SU-DHL-6 (cell line): ENCODE results near the gene RGS7.

Source experiments
- CTCF ChIP-seq: fragments of 200-600 bp; sonication (generic); IDR thresholded peaks from one replicate; pipeline ENCODE4 v1.5.1; 2017; ENCODE audit warnings: antibody characterized with exemption, mild to moderate bottlenecking, low read length, moderate library complexity; ENCODE audit not compliant: insufficient read depth, poor library complexity, severe bottlenecking
- EZH2phosphoT487 ChIP-seq: fragments of 200-600 bp; sonication (generic), shearing (Covaris generic); conservative IDR thresholded peaks from 2 replicates; pipeline ENCODE4 v1.6.1; 2018; ENCODE audit warnings: mild to moderate bottlenecking, antibody characterized with exemption, low read length, moderate library complexity, mixed read lengths

DNA sequence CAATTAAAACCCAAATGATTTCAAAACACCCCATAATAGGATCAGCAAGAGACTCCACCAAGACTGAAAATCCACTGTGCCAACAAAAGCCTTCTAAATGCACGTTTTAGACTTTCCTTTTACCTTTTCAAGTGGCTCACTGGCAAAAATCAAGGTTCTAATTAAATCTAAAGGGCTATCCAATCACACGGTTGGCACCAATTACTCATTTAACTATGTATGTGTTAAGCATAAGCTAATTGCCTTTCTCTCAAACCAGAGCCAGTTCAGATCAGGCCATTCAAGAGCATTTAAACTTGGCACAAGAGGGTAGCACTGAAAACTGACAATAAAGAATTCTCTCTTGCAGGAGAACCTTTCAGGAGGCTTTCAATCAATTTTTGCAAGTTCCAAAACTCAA, 139.5 kb downstream of the RGS7 start:
- no peak for TF ChIP-seq CTCF
- TF ChIP-seq EZH2phosphoT487 = no peak
